Activated CD4-positive, alpha-beta memory T cell treated with anti-CD3 and anti-CD28 coated beads for 36 hours (primary cell): ENCODE results near the gene ZNF615. TPM values are rescaled to one million over a fixed set of nuclear protein-coding genes. Genes with fewer than 3 reads are reported as not detected.
"Not testable (repeated sequence)": the region's sequence is repeated elsewhere in the genome, so short reads cannot be mapped to it uniquely, and the experiment has no call there.

Experiments
- CTCF ChIA-PET: fragments of 350-600 bp; sonication (Branson Sonifier 250); formaldehyde crosslinking; loops from one replicate; lab custom pipeline; 2021; ENCODE audit warnings: antibody characterized with exemption, inconsistent platforms; lab: Charles Lee
- POLR2A ChIA-PET: fragments of 350-600 bp; sonication (Branson Sonifier 250); formaldehyde crosslinking; loops from one replicate; lab custom pipeline; 2021; ENCODE audit warnings: antibody characterized with exemption; lab: Charles Lee
- DNase-seq: peaks from one replicate; pipeline ENCODE4 v3.0.0-alpha.2; 2020
- H3K27ac Mint-ChIP-seq: one replicate; pipeline ENCODE4 v1.8.0; 2021; ENCODE audit warnings: mixed read lengths
- H3K27me3 Mint-ChIP-seq: one replicate; pipeline ENCODE4 v1.8.0; 2021; ENCODE audit warnings: mixed read lengths
- H3K36me3 Mint-ChIP-seq: one replicate; pipeline ENCODE4 v1.8.0; 2021; ENCODE audit warnings: mixed read lengths
- H3K4me1 Mint-ChIP-seq: one replicate; pipeline ENCODE4 v1.8.0; 2021; ENCODE audit warnings: low read depth, mixed read lengths
- H3K4me3 Mint-ChIP-seq: one replicate; pipeline ENCODE4 v1.8.0; 2021; ENCODE audit warnings: mild to moderate bottlenecking, mixed read lengths
- H3K9me3 Mint-ChIP-seq: one replicate; pipeline ENCODE4 v1.8.0; 2021; ENCODE audit warnings: mixed read lengths
- intact Hi-C: fragments of 100-400 bp; cut with micrococcal nuclease; formaldehyde crosslinking; loops from one replicate; pipeline ENCODE4 v1.15.1; 2023
- total RNA-seq, 2 experiments: library from RNA; stranded (reverse); gene quantifications; one replicate each; pipeline ENCODE4 v1.2.3, GENCODE V29; 2021

ZNF615 gene
- total RNA-seq, 2 experiments from 2014 or later = 7.5 to 7.8 TPM

GRCh38 chr19:52022193-52022592 is 14.2 kb upstream of the ZNF615 start:
- H3K27me3 Mint-ChIP-seq = no peaks in the 10 kb centered on the region
- CTCF ChIA-PET = no interaction called here
- POLR2A ChIA-PET = no interaction called here
- H3K9me3 Mint-ChIP-seq = peaks cover 89% of the 10 kb centered on the region
- intact Hi-C loops = no loop called here
- DNase-seq = no peak
- no peak overlapping the region for H3K4me3 Mint-ChIP-seq
- H3K4me1 Mint-ChIP-seq = peaks cover 3% of the 10 kb centered on the region
- peaks cover 96% of the 10 kb centered on the region for H3K36me3 Mint-ChIP-seq
- H3K27ac Mint-ChIP-seq = no peak overlapping the region

GRCh38 chr19:52020506-52020905 is 12.5 kb upstream of the ZNF615 start:
- Mint-ChIP-seq H3K4me3 (no peak overlapping the region), H3K27me3 (no peaks in the 10 kb centered on the region), H3K36me3 (peaks cover 96% of the 10 kb centered on the region), H3K4me1 (no peaks in the 10 kb centered on the region), H3K9me3 (peaks cover 90% of the 10 kb centered on the region), H3K27ac (no peak overlapping the region)
- DNase-seq = no peak
- ChIA-PET CTCF (no interaction called here), POLR2A (interaction anchor here (0.7 kb wide), 1 partner anchor 541 kb away, joined by 3 read pairs; no protein-coding TSS in a partner anchor)
- intact Hi-C loops = loop anchor here (1.0 kb wide), 1 partner anchor 8 kb away; no protein-coding TSS in a partner anchor

- H3K27ac Mint-ChIP-seq = no peak overlapping the region
- H3K4me3 Mint-ChIP-seq = no peak overlapping the region
- ChIA-PET POLR2A (no interaction called here), CTCF (no interaction called here)
- H3K9me3 Mint-ChIP-seq = peaks cover 60% of the 10 kb centered on the region
- peaks cover 51% of the 10 kb centered on the region for H3K36me3 Mint-ChIP-seq
- intact Hi-C loops = no loop called here
- no peaks in the 10 kb centered on the region for H3K27me3 Mint-ChIP-seq
- no peak for DNase-seq
- peaks cover 16% of the 10 kb centered on the region for H3K4me1 Mint-ChIP-seq
These were observed 2.7 kb upstream of the ZNF615 start for GRCh38 chr19:52010674-52011073.

GRCh38 chr19:52007451-52007805 is 583 bp downstream of the ZNF615 start:
- no peaks in the 10 kb centered on the region for H3K27me3 Mint-ChIP-seq
- H3K36me3 Mint-ChIP-seq = peaks cover 52% of the 10 kb centered on the region
- intact Hi-C loops = no loop called here
- ChIA-PET CTCF (no interaction called here), POLR2A (interaction anchor here (1.3 kb wide), 1 partner anchor 21 kb away, joined by 3 read pairs; no protein-coding TSS in a partner anchor)
- H3K9me3 Mint-ChIP-seq = peaks cover 57% of the 10 kb centered on the region
- H3K4me1 Mint-ChIP-seq = peaks cover 16% of the 10 kb centered on the region
- no peak for DNase-seq
- H3K27ac Mint-ChIP-seq = peak overlapping the region; percentile 94
- H3K4me3 Mint-ChIP-seq = peak overlapping the region; percentile 94

- ChIA-PET POLR2A (no interaction called here), CTCF (no interaction called here)
- no peak overlapping the region for H3K4me3 Mint-ChIP-seq
- intact Hi-C loops = no loop called here
- peaks cover 75% of the 10 kb centered on the region for H3K9me3 Mint-ChIP-seq
- peaks cover 80% of the 10 kb centered on the region for H3K36me3 Mint-ChIP-seq
- DNase-seq = no peak
- no peaks in the 10 kb centered on the region for H3K27me3 Mint-ChIP-seq
- H3K27ac Mint-ChIP-seq = no peak overlapping the region
- H3K4me1 Mint-ChIP-seq = no peaks in the 10 kb centered on the region
These were observed 13.9 kb downstream of the ZNF615 start for GRCh38 chr19:51994048-51994644.

GRCh38 chr19:51993422-51993821 is 14.6 kb downstream of the ZNF615 start:
- DNase-seq = no peak
- Mint-ChIP-seq H3K9me3 (peaks cover 80% of the 10 kb centered on the region), H3K36me3 (peaks cover 80% of the 10 kb centered on the region), H3K4me3 (no peak overlapping the region), H3K27ac (no peak overlapping the region), H3K4me1 (no peaks in the 10 kb centered on the region), H3K27me3 (no peaks in the 10 kb centered on the region)
- CTCF ChIA-PET = no interaction called here
- POLR2A ChIA-PET = no interaction called here
- intact Hi-C loops = no loop called here

GRCh38 chr19:51986309-51987291 is 21.4 kb downstream of the ZNF615 start, which contains the start of gene ZNF350:
Gene ZNF350, minus strand, starts transcription at chr19:51986840. Its CDS starts 12,480 bp downstream, at chr19:51974360.
- H3K4me1 Mint-ChIP-seq = peaks cover 12% of the 10 kb centered on the region
- peak; percentile 94 for DNase-seq
- peaks cover 60% of the 10 kb centered on the region for H3K36me3 Mint-ChIP-seq
- H3K4me3 Mint-ChIP-seq = peak within 1 kb of the TSS; percentile 89
- POLR2A ChIA-PET = no interaction called here
- peaks cover 65% of the 10 kb centered on the region for H3K9me3 Mint-ChIP-seq
- CTCF ChIA-PET = no interaction called here
- no peaks in the 10 kb centered on the region for H3K27me3 Mint-ChIP-seq
- intact Hi-C loops = loop anchor here (1.0 to 5.0 kb wide), 5 partner anchors 22 to 82 kb away; partner anchors contain the start of genes ZNF432, ZNF613, ZNF614 and ZNF615
- peak within 1 kb of the TSS; percentile 87 for H3K27ac Mint-ChIP-seq

GRCh38 chr19:51983361-51983760 is 24.6 kb downstream of the ZNF615 start:
- Mint-ChIP-seq H3K36me3 (peaks cover 69% of the 10 kb centered on the region), H3K27ac (no peak overlapping the region), H3K4me3 (no peak overlapping the region), H3K27me3 (no peaks in the 10 kb centered on the region), H3K9me3 (peaks cover 77% of the 10 kb centered on the region), H3K4me1 (peaks cover 12% of the 10 kb centered on the region)
- intact Hi-C loops = no loop called here
- DNase-seq = no peak
- ChIA-PET CTCF (no interaction called here), POLR2A (no interaction called here)

- H3K27ac Mint-ChIP-seq, H3K4me1 Mint-ChIP-seq, H3K4me3 Mint-ChIP-seq, H3K27me3 Mint-ChIP-seq, POLR2A ChIA-PET, intact Hi-C loops, DNase-seq, CTCF ChIA-PET: not testable (repeated sequence)
- H3K9me3 Mint-ChIP-seq = peaks cover 87% of the 10 kb centered on the region
- peaks cover 78% of the 10 kb centered on the region for H3K36me3 Mint-ChIP-seq
These were observed 27.1 kb downstream of the ZNF615 start for GRCh38 chr19:51980926-51981325.

GRCh38 chr19:51980116-51980736 is 27.8 kb downstream of the ZNF615 start:
- peaks cover 86% of the 10 kb centered on the region for H3K9me3 Mint-ChIP-seq
- no peak for DNase-seq
- H3K36me3 Mint-ChIP-seq = peaks cover 78% of the 10 kb centered on the region
- no peak overlapping the region for H3K27ac Mint-ChIP-seq
- peaks cover 2% of the 10 kb centered on the region for H3K4me1 Mint-ChIP-seq
- no peaks in the 10 kb centered on the region for H3K27me3 Mint-ChIP-seq
- ChIA-PET POLR2A (no interaction called here), CTCF (no interaction called here)
- intact Hi-C loops = no loop called here
- H3K4me3 Mint-ChIP-seq = no peak overlapping the region

GRCh38 chr19:51978882-51979281 is 29.1 kb downstream of the ZNF615 start:
- Mint-ChIP-seq H3K27me3 (no peaks in the 10 kb centered on the region), H3K4me3 (no peak overlapping the region), H3K36me3 (peaks cover 89% of the 10 kb centered on the region), H3K9me3 (peaks cover 89% of the 10 kb centered on the region), H3K4me1 (no peaks in the 10 kb centered on the region), H3K27ac (no peak overlapping the region)
- ChIA-PET CTCF (no interaction called here), POLR2A (no interaction called here)
- intact Hi-C loops = no loop called here
- DNase-seq = no peak

GRCh38 chr19:51977346-51977745 is 30.7 kb downstream of the ZNF615 start:
- peaks cover 90% of the 10 kb centered on the region for H3K36me3 Mint-ChIP-seq
- H3K4me1 Mint-ChIP-seq = no peaks in the 10 kb centered on the region
- H3K4me3 Mint-ChIP-seq = no peak overlapping the region
- no peak for DNase-seq
- H3K9me3 Mint-ChIP-seq = peaks cover 86% of the 10 kb centered on the region
- no peak overlapping the region for H3K27ac Mint-ChIP-seq
- intact Hi-C loops = no loop called here
- H3K27me3 Mint-ChIP-seq = no peaks in the 10 kb centered on the region
- CTCF ChIA-PET = interaction anchor here (0.7 kb wide), 1 partner anchor 842 kb away, joined by 3 read pairs; no protein-coding TSS in a partner anchor
- POLR2A ChIA-PET = no interaction called here
